ENCODE measurements around the gene GYG1.

GYG1 gene

DNA sequence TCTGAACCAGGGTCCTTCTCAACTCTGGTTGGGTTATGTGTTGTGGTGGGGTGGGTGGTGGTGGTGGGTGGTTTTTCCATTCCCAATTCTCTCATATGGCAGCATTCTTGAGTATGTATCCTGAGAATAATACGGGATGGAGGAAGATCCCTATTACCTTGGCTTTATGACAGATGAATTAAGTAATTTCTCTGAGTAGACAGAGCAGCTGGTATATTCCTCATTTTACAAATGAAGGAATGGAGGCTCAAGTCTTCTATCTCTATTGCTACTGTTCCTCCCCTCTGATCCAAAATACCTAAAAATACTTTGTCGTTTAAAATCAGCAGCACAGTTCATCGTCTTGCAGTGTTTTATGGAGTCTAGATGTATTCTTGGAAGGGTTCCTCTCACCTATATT, 10.4 kb downstream of the GYG1 start:
- Histone ChIP-seq H3K27me3 (ENCODE audit: control insufficient read depth, insufficient read depth, low read length, poor library complexity, severe bottlenecking) (no peaks in the 10 kb centered on the region), H3K27ac (ENCODE audit: insufficient read depth, low read depth, low read length, poor library complexity, severe bottlenecking) (no peak overlapping the region), H3K36me3 (ENCODE audit: control insufficient read depth, insufficient read depth, low read length) (no peaks in the 10 kb centered on the region), H3K9me3 (ENCODE audit: control insufficient read depth, low read length) (no peaks in the 10 kb centered on the region), H3K4me3 (ENCODE audit: insufficient read depth, low read depth, low read length) (no peak overlapping the region), H3K4me1 (ENCODE audit: control insufficient read depth, insufficient read depth, low read length) (peaks cover 11% of the 10 kb centered on the region)
- 89 to 98% methylated on average over 3 of the region's 3 CpGs for WGBS, 2 experiments

DNA sequence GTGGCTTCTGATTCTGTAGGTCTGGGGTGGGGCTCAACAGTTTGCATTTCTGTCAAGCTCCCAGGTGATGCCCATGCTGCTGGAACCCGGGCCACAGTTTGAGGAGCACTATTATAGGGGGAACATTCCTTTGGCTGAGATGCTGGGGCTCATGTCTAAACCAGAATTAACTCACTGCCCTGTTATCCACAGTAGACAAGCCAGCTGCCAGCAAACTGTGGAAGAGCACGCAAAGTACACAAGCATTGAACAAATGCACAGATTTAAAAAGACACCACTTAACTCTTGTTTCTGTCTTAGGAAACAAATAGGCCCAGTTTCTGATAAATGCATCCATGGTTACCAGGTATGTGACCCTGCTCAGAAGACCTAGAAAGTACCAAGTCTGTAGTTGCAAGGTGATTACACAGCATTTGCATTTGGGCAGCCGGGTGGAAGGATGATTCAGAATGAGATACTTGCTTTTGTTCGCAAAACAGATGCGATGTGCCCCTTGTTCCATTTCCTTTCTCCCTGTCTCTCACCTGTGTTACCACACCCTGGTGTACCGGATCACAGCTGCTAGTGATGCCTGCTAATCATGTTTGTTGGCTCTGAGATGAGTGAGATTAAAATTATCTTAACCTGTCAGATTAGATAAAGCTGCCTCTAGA, 12.4 kb downstream of the GYG1 start:
- H3K27me3 ChIP-seq (ENCODE audit: control insufficient read depth, insufficient read depth, low read length, poor library complexity, severe bottlenecking) = no peaks in the 10 kb centered on the region
- H3K4me1 ChIP-seq (ENCODE audit: control insufficient read depth, insufficient read depth, low read length) = peaks cover 6% of the 10 kb centered on the region
- no peaks in the 10 kb centered on the region for H3K9me3 ChIP-seq (ENCODE audit: control insufficient read depth, low read length)
- H3K36me3 ChIP-seq (ENCODE audit: control insufficient read depth, insufficient read depth, low read length) = no peaks in the 10 kb centered on the region
- H3K4me3 ChIP-seq (ENCODE audit: insufficient read depth, low read depth, low read length) = no peak overlapping the region
- no peak overlapping the region for H3K27ac ChIP-seq (ENCODE audit: insufficient read depth, low read depth, low read length, poor library complexity, severe bottlenecking)
- WGBS, 2 experiments = 90% methylated on average over 6 of the region's 6 CpGs

DNA sequence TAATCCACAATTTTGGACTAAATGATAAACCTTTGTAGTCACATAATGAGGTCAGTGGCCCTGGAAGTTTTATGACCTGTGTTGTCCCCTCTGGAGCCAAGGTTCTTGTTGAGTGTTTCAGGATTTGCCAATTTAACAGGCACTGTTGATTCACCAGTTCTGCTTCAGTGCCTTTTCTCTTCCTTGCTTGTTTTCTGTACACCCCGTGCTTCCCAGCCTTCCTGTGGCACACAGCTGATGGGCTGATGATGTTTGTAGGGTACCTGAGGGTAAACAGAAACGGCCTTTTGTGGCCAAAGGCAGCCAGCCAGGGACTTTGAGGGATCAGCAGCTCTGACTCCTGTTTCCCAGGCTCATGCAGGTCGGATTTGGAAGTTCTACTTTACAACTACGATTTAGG, 13.3 kb downstream of the GYG1 start:
- WGBS, 2 experiments = 86% methylated on average over 4 of the region's 4 CpGs
- no peak overlapping the region for H3K4me3 ChIP-seq (ENCODE audit: insufficient read depth, low read depth, low read length)
- peaks cover 6% of the 10 kb centered on the region for H3K4me1 ChIP-seq (ENCODE audit: control insufficient read depth, insufficient read depth, low read length)
- H3K27ac ChIP-seq (ENCODE audit: insufficient read depth, low read depth, low read length, poor library complexity, severe bottlenecking) = no peak overlapping the region
- H3K9me3 ChIP-seq (ENCODE audit: control insufficient read depth, low read length) = no peaks in the 10 kb centered on the region
- H3K36me3 ChIP-seq (ENCODE audit: control insufficient read depth, insufficient read depth, low read length) = no peaks in the 10 kb centered on the region
- no peaks in the 10 kb centered on the region for H3K27me3 ChIP-seq (ENCODE audit: control insufficient read depth, insufficient read depth, low read length, poor library complexity, severe bottlenecking)

DNA sequence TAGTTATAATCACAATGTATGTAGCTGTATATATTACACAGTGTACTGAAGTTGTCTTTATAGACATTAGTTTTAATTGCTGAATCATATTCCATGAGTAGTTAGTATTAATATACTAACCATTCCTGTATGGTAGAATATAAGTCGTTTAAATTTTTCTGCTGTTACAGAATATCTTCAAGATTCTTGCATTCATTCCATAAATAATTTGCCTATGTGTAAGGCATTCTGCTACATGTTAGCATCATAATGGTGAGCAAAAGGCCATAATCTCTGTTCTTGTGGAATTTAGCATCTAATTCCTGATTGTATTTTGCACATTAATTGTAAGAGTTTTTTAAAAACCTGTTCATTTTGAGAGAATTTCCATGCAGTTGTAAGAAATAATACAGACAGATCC, 14.1 kb downstream of the GYG1 start:
- Histone ChIP-seq H3K4me3 (ENCODE audit: insufficient read depth, low read depth, low read length) (no peak overlapping the region), H3K36me3 (ENCODE audit: control insufficient read depth, insufficient read depth, low read length) (no peaks in the 10 kb centered on the region), H3K27ac (ENCODE audit: insufficient read depth, low read depth, low read length, poor library complexity, severe bottlenecking) (no peak overlapping the region), H3K9me3 (ENCODE audit: control insufficient read depth, low read length) (no peaks in the 10 kb centered on the region), H3K4me1 (ENCODE audit: control insufficient read depth, insufficient read depth, low read length) (no peaks in the 10 kb centered on the region), H3K27me3 (ENCODE audit: control insufficient read depth, insufficient read depth, low read length, poor library complexity, severe bottlenecking) (no peaks in the 10 kb centered on the region)
- no CpG with 5 or more reads among the region's 1 CpG for WGBS, 2 experiments

DNA sequence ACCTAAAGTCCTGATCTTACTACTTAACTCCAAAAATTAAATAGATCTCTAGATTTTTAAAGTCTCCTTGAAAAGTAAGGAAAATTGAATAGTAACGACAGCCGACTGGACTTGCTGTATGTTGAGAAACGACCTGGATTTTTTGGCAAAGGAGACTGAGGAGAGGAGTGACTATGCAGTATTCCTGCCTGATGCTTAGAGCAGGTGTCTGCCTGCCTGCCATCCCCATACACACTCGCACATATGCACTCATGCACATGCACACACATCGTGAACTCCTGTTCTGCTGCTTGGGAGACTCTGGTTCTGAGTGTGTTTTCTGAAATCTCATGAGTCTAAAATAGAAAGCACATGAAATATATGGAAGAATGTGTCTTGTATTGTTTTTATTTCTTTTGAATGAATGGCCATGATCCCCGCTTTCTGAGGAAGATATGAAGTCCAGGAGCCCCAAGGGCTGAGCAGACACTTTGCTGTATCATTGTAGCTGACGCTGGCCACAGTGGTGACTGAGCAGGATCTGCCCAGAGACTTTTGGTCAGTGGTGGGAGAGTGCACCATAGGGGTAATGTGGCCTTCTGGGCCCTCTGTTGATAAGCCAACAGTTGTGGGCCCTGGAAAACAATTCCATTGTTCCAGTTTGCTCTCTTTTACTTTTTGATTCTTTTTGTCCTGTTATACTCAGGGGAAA, 16.4 kb downstream of the GYG1 start:
- H3K27ac ChIP-seq (ENCODE audit: insufficient read depth, low read depth, low read length, poor library complexity, severe bottlenecking) = no peak overlapping the region
- 94 to 98% methylated on average over 7 of the region's 7 CpGs for WGBS, 2 experiments
- H3K4me3 ChIP-seq (ENCODE audit: insufficient read depth, low read depth, low read length) = no peak overlapping the region
- H3K36me3 ChIP-seq (ENCODE audit: control insufficient read depth, insufficient read depth, low read length) = peaks cover 4% of the 10 kb centered on the region
- H3K4me1 ChIP-seq (ENCODE audit: control insufficient read depth, insufficient read depth, low read length) = no peaks in the 10 kb centered on the region
- H3K27me3 ChIP-seq (ENCODE audit: control insufficient read depth, insufficient read depth, low read length, poor library complexity, severe bottlenecking) = no peaks in the 10 kb centered on the region
- H3K9me3 ChIP-seq (ENCODE audit: control insufficient read depth, low read length) = no peaks in the 10 kb centered on the region

DNA sequence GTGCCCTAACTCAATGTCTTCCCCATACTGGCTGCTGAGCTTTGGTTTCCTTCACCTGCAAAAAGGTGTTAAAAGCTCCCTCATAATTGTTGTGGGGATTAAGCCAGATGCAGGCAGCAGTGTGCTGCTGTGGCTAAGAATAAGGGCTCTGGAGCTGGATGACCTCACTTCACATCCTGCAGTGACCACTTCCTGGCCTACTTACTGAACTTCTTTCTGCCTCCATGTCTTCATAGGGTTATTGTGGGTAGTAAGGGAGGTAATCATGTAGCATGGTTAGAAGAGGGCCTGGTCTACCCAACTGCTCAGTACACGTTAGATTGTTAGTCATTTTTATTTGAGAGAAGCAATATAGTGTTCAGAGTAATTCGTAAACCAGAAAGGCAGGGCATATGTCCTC, 18.4 kb downstream of the GYG1 start:
- no peak overlapping the region for H3K4me3 ChIP-seq (ENCODE audit: insufficient read depth, low read depth, low read length)
- H3K27me3 ChIP-seq (ENCODE audit: control insufficient read depth, insufficient read depth, low read length, poor library complexity, severe bottlenecking) = no peaks in the 10 kb centered on the region
- no peaks in the 10 kb centered on the region for H3K4me1 ChIP-seq (ENCODE audit: control insufficient read depth, insufficient read depth, low read length)
- 95 to 97% methylated on average over 2 of the region's 2 CpGs for WGBS, 2 experiments
- H3K27ac ChIP-seq (ENCODE audit: insufficient read depth, low read depth, low read length, poor library complexity, severe bottlenecking) = no peak overlapping the region
- H3K9me3 ChIP-seq (ENCODE audit: control insufficient read depth, low read length) = no peaks in the 10 kb centered on the region
- H3K36me3 ChIP-seq (ENCODE audit: control insufficient read depth, insufficient read depth, low read length) = peaks cover 4% of the 10 kb centered on the region

DNA sequence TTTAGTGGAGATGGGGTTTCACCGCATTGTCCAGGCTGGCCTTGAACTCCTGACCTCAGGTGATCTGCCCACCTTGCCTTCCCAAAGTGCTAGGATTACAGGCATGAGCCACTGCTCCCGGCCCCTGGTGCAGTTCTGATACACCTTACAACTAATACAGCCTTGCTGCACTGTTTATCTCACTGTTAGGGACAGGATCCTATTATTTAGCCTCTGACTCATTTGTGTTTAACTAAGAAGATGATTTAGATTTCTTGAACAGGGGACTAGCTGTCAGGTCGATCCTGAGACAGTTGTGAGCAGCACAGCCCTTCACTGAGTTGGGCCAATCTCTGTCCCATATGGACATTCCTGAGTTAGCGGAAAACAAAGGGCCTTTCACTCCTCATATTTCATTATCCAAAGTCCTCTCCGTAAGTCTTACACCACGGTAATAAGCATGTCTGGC, 19.2 kb downstream of the GYG1 start:
- WGBS, 2 experiments = 93 to 95% methylated on average over 6 of the region's 6 CpGs
- no peaks in the 10 kb centered on the region for H3K27me3 ChIP-seq (ENCODE audit: control insufficient read depth, insufficient read depth, low read length, poor library complexity, severe bottlenecking)
- H3K36me3 ChIP-seq (ENCODE audit: control insufficient read depth, insufficient read depth, low read length) = peaks cover 4% of the 10 kb centered on the region
- H3K9me3 ChIP-seq (ENCODE audit: control insufficient read depth, low read length) = no peaks in the 10 kb centered on the region
- no peak overlapping the region for H3K27ac ChIP-seq (ENCODE audit: insufficient read depth, low read depth, low read length, poor library complexity, severe bottlenecking)
- no peak overlapping the region for H3K4me3 ChIP-seq (ENCODE audit: insufficient read depth, low read depth, low read length)
- H3K4me1 ChIP-seq (ENCODE audit: control insufficient read depth, insufficient read depth, low read length) = no peaks in the 10 kb centered on the region

DNA sequence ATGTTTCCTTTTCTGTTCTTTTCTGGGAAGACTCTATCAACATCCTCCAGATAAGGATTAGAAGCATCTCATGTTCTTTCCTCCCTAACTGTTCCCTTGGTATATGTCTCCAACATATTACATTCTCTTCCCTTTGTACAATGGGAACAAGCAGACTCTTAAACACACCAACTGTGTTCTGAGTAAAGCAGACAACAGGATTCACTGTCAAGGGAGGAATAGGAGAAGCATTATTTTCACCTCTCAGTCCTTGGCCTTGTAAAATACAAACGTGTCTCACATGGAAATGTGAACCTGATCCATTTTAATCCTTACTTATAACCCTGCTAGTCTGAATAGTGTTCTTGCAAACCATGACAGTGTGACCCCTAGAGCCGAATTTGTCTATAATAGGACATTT, 19.6 kb downstream of the GYG1 start:
- H3K36me3 ChIP-seq (ENCODE audit: control insufficient read depth, insufficient read depth, low read length) = peaks cover 4% of the 10 kb centered on the region
- WGBS, 2 experiments = 88 to 91% methylated on average over 2 of the region's 2 CpGs
- no peak overlapping the region for H3K4me3 ChIP-seq (ENCODE audit: insufficient read depth, low read depth, low read length)
- no peaks in the 10 kb centered on the region for H3K9me3 ChIP-seq (ENCODE audit: control insufficient read depth, low read length)
- no peak overlapping the region for H3K27ac ChIP-seq (ENCODE audit: insufficient read depth, low read depth, low read length, poor library complexity, severe bottlenecking)
- H3K4me1 ChIP-seq (ENCODE audit: control insufficient read depth, insufficient read depth, low read length) = no peaks in the 10 kb centered on the region
- no peaks in the 10 kb centered on the region for H3K27me3 ChIP-seq (ENCODE audit: control insufficient read depth, insufficient read depth, low read length, poor library complexity, severe bottlenecking)

DNA sequence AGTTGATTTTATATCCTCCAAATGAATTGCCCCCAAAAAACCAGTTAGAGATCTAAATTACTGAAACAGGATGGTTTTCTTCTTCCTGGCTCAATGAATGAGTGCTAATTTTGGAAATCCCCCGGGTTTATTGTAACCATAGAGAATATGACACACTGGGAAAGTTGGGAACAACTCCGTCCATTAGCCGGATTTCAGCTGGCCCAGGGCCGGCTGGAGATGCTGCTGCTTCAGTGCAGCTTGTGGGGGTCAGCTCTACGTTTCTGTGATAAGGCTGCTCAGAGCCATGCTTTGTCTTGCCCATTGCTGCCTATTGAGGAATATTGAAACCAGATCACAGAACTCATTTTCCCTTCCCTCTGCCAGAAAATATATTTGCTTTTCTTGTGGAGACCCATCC, 20.3 kb downstream of the GYG1 start:
- H3K4me1 ChIP-seq (ENCODE audit: control insufficient read depth, insufficient read depth, low read length) = no peaks in the 10 kb centered on the region
- H3K36me3 ChIP-seq (ENCODE audit: control insufficient read depth, insufficient read depth, low read length) = peaks cover 4% of the 10 kb centered on the region
- no peaks in the 10 kb centered on the region for H3K27me3 ChIP-seq (ENCODE audit: control insufficient read depth, insufficient read depth, low read length, poor library complexity, severe bottlenecking)
- no peak overlapping the region for H3K4me3 ChIP-seq (ENCODE audit: insufficient read depth, low read depth, low read length)
- 94 to 95% methylated on average over 5 of the region's 5 CpGs for WGBS, 2 experiments
- no peaks in the 10 kb centered on the region for H3K9me3 ChIP-seq (ENCODE audit: control insufficient read depth, low read length)
- H3K27ac ChIP-seq (ENCODE audit: insufficient read depth, low read depth, low read length, poor library complexity, severe bottlenecking) = no peak overlapping the region

DNA sequence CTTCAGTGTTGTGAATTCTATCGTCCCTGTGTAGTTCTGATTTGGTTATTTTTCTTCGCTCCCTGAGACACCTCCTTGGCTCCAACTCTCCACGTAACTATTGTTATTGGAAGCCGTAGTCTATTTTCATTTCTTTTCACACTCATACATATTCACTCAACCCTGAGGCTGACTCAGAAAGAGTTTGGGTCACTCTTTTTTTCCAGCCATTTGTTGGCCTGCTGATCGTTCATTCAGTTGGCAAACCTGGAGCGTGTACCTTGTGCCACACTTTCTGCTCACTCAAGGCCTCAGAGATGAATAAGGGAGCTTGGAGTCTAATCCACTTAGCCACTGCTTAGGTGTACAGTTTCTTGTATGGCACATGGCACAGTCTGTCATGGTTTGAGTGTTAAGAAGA, 22.4 kb downstream of the GYG1 start:
- Histone ChIP-seq H3K9me3 (ENCODE audit: control insufficient read depth, low read length) (no peaks in the 10 kb centered on the region), H3K36me3 (ENCODE audit: control insufficient read depth, insufficient read depth, low read length) (peaks cover 4% of the 10 kb centered on the region), H3K4me1 (ENCODE audit: control insufficient read depth, insufficient read depth, low read length) (no peaks in the 10 kb centered on the region), H3K4me3 (ENCODE audit: insufficient read depth, low read depth, low read length) (no peak overlapping the region), H3K27me3 (ENCODE audit: control insufficient read depth, insufficient read depth, low read length, poor library complexity, severe bottlenecking) (no peaks in the 10 kb centered on the region), H3K27ac (ENCODE audit: insufficient read depth, low read depth, low read length, poor library complexity, severe bottlenecking) (no peak overlapping the region)
- WGBS, 2 experiments = 93% methylated on average over 6 of the region's 6 CpGs

All from ectodermal cell (in vitro differentiated cells).